ENCODE results near the gene TIAM1.

The TIAM1 gene

DNA sequence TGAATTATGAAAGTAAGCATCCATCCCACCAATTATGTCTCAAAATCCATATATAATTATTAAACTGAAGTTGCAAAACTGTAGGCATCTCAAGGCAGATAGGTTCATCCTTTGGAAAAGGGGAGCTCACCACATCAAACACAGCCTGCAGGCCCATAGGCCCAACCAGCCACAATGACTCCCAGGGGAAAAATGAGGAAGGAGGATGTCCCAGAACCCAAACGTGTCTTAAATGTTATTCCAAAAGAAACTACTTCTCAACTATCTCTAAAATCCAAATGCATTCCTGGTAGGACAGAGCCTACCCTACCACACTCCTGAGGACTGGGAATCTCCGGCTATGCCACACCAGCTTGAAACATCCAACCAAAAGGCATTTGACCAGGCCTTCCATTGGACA, 12.8 kb downstream of the TIAM1 start:
- DNase-seq = no peak

GRCh38 chr21:31330144-31330483, 13.9 kb downstream of the TIAM1 start:
- no peak for DNase-seq

DNA sequence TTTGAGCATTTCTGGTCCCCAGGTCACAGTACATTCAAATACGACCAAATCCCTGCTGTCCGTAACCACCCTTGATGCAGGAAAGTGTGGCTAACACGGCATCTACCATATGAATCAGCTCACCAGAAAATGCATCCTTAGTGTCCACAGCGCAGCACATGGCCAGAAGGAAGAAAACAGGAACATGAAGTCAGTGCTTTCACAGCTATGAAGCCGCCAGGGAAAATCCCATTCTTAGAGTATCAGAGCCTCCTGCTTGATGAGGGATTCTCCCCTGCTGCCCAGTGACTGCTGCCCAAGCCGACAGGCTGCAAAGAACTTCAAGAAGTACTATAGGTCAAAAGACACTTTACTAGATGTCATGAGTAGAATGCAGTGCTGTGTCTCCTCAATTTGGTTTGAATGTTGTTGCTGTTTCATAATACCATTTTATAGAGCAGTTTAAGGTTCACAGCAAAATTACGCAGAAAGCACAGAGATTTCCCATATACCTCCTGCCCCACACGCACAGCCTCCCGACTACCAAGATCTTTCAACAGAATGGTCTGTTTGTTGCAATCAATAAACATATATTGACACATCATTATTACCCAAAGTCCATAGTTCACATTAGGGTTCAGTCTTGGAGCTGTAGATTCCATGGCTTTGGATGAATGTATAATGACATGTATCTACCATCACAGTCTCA, 14.5 kb downstream of the TIAM1 start:
- no peak for DNase-seq

DNA sequence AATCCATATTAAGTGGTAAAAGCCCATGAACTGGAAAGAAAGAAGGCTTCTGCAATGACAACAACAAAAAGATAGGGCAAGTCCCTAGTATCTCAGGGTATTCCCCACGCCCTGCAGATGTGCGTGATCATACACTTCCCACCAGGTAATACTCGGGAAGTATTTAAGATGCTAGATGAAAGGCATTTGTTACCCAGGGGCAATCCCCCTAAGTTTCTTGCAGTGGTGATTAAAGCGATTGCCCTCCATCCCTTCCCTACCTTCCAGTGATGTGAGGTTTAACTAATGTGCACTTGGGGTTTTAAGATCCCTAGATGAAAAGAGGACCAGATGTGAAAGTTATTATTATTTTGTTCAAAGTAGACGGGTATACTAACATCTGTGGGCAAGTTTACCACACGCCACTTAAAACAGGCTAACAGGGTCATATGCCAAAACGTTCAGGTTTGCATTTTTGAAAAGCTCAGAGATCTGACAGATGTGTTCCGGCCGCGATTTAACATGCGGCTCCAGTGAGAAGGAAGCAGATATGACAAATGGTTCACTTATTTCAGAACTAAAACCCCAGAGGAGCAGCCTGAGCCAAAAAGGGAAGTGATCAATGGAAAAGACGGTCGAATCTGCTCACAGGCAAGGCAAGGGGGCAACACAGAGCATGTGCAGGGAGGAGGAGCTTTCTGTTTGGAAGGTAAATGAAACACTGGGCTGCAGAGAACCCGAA, 17.4 kb downstream of the TIAM1 start:
- no peak for DNase-seq

- DNase-seq = no peak
Measured at GRCh38 chr21:31318971-31319370, 25.1 kb downstream of the TIAM1 start.

DNA sequence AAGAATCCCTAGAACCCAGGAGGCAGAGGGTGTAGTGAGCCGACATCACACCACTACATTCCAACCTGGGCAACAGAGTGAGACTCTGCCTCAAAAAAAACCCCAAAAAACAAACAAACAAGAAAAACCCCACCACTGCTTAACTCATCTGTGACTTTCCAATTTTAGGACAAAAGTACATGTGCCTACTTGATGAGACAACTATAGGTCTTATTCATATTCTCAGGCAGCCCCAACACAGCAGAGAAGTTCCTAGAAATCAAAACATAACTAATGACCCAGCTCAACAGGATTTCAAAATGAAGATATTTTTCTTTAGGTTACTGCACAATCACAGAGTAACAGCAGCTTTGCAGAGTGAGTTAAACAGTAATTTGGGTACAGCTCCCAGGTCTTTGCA, 26.4 kb downstream of the TIAM1 start:
- no peak for DNase-seq

DNA sequence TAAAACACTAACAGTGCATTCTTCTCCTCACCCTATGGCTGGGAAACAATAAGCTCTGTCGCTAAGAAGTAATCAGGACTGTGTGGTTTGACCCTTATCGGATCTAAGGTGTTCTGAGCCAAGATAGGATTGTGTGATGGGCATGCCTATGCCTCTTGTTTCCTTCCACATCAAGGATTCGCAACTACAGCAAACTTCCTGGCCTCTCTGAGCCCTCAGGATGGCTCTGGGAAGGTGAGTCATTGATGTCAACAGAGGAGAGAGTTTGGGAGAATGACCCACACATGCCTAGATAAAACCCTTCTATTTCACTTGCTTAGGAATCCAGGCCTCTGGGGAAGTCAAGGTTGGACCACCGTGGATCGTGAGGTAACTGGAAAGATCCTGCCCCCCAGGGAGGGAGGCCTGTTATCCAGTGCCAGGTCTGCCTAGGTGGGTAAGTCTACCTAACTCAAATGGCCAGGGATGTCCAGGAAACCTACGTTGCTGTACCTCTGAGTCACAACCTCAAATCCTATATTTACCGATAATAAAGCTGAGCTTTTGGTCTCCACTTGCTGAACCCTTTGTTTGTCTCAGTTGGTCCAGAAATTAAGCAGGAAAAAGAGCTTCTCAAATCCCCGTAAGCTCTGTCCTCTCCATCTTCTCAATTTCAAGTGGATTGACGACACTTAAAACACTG, 27.4 kb downstream of the TIAM1 start:
- DNase-seq = no peak

GRCh38 chr21:31316072-31316471, 28.0 kb downstream of the TIAM1 start:
- no peak for DNase-seq

DNA sequence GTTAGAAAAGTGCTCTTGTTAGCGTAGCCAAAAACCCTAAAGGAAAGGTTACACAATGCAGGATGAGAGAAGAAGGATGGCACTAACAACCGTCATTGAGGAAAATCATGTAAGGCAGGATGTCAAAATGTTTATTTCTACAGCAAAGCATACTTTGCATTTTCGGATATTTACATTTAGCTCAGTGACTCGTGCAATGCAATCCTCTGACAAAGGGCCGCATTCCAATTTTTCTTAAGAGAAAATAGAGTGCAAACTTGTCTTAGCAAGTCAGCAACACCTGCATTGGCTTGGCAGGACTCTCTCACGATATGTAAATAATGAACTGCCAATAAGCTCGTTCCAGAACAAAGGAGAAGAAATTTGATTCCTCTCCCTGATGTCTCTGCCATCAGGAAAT, 33.3 kb downstream of the TIAM1 start:
- DNase-seq = no peak

- no peak for DNase-seq
Measured at GRCh38 chr21:31308584-31308983, 35.5 kb downstream of the TIAM1 start.

GRCh38 chr21:31305888-31306287, 38.2 kb downstream of the TIAM1 start:
- no peak for DNase-seq

- DNase-seq = no peak
Measured at GRCh38 chr21:31299291-31300147, 44.5 kb downstream of the TIAM1 start.

- DNase-seq = no peak
Measured at GRCh38 chr21:31298618-31299269, 45.3 kb downstream of the TIAM1 start.

GRCh38 chr21:31297806-31298205, 46.3 kb downstream of the TIAM1 start:
- no peak for DNase-seq

GRCh38 chr21:31295676-31296075, 48.4 kb downstream of the TIAM1 start:
- no peak for DNase-seq

- DNase-seq = no peak
Measured at GRCh38 chr21:31294691-31295090, 49.4 kb downstream of the TIAM1 start.

DNA sequence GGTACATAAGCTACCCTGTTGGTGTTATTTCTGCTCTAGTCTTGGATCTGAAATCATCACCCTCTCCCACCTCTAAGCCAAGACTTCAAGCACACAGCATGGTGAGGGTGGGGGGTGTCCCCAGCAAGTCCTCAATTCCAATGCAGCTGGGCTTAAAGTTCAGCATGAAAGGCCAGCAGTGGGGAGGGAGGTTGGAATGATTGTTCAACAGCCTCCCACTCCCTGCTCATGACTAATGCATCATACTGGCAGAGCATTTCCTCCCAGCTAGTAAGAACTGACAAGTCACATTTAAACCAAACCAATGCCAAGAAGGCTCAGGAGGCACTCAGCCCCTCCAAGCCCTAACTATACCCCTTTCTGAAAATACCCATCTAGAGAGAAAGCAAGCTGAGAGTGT, 50.1 kb downstream of the TIAM1 start:
- DNase-seq = peak; percentile 50

DNA sequence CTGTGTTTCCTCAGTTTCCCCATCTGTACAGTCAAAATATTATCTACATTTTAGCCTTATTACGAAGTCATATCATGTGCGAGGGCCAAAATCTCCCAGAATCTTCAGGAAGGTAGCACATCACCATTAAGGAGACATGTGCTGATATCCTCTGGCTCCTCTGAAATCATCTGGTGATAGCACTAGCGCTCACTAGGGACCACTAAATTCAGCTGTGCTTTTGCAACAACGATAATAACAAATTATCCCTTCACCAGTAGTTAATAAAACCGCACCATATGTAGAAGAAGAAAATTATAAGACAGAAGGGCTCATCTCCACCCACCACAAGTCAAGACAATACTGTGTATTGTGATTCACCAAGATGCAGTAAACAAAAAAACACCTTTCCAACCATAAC, 53.3 kb downstream of the TIAM1 start:
- no peak for DNase-seq

GRCh38 chr21:31289702-31290101, 54.4 kb downstream of the TIAM1 start:
- DNase-seq = no peak

GRCh38 chr21:31288191-31288590, 55.9 kb downstream of the TIAM1 start:
- no peak for DNase-seq

- DNase-seq = no peak
Measured at GRCh38 chr21:31287201-31287600, 56.9 kb downstream of the TIAM1 start.

DNA sequence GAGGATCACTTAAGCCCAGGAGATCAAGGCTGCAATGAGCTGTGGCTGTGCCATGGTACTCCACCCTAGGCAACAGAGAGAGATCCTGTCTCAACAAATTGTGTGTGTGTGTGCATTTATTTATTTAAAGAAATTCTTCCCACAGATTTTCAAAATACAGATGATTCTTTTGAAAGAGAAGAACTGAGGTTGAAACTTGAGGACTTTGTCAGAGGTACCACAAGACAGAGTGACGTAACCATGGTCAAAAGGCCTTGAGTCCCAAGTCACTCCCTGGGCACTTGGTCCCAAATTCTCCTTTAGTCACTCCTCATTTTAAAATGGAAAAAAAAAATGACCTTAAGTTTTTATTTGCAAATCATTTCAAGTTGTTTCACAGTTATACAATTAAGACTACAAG, 57.4 kb downstream of the TIAM1 start:
- DNase-seq = no peak
